ENCODE results near the gene UBN1.

DNA sequence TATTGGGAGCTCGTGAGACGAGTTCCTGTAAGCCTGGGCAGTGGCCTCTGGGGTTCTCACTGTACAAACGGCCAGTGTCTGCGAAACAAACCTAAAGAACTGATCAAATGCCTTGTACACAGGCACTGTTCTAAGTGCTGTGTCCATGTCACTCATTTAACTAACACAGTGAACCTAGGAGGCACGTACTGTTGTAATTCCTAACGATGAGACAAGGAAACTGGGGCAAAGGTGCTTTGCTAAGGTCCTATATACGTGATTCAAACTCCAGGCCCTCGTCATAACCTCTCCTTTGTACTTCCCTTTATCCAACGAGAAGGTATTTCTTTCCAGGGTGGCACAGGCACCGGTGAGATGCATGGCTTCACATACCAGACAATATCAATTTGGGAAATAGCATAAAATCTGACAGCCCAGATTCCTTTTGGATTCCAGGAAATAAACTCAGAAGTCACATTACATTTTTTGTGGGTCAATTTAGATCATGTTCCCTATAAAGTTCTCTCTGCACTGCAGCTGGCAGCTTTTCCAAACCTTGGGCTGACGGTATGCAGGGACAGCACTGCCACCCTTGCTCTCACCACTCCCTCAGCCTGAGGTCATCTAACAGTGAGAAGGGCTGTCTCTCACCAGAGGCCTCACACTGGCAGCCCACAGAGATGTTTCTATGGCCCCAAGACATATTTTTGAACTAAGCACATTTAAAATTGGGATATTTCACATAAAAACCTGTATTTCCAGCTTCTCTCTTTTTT, 18.5 kb upstream of the UBN1 start:
- TF ChIP-seq, protein P1, sequence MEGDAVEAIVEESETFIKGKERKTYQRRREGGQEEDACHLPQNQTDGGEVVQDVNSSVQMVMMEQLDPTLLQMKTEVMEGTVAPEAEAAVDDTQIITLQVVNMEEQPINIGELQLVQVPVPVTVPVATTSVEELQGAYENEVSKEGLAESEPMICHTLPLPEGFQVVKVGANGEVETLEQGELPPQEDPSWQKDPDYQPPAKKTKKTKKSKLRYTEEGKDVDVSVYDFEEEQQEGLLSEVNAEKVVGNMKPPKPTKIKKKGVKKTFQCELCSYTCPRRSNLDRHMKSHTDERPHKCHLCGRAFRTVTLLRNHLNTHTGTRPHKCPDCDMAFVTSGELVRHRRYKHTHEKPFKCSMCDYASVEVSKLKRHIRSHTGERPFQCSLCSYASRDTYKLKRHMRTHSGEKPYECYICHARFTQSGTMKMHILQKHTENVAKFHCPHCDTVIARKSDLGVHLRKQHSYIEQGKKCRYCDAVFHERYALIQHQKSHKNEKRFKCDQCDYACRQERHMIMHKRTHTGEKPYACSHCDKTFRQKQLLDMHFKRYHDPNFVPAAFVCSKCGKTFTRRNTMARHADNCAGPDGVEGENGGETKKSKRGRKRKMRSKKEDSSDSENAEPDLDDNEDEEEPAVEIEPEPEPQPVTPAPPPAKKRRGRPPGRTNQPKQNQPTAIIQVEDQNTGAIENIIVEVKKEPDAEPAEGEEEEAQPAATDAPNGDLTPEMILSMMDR (IDR thresholded peaks at IDR 0.05) = no peak
- no peak for TF ChIP-seq POLR2A (IDR thresholded peaks at IDR 0.05)

Data from Peyer's patch (tissue), 4 donors.